ENCODE data around the gene SCYGR4.

GRCh38 chr2:227627769-227628168, 10.5 kb downstream of the SCYGR4 start:
- TF ChIP-seq CTCF (IDR thresholded peaks at IDR 0.05): no peak
- TF ChIP-seq POLR2AphosphoS5 (IDR thresholded peaks at IDR 0.05): no peak
- TF ChIP-seq EP300 (IDR thresholded peaks at IDR 0.05): no peak

Measured in esophagus muscularis mucosa (tissue), 4 donors.